KMS-11 (cell line): ENCODE measurements around the gene EFNA3.

Experiments
- H2AFZ ChIP-seq: fragments of 200-600 bp; sonication (generic); 2 replicates; pipeline ENCODE4 v1.6.1; 2016; ENCODE audit warnings: antibody characterized with exemption, mixed run types, low read depth
- H3K27ac ChIP-seq: fragments of 200-600 bp; sonication (generic); 2 replicates; pipeline ENCODE4 v1.6.1; 2016; ENCODE audit warnings: mild to moderate bottlenecking, mixed run types
- H3K27me3 ChIP-seq: fragments of 200-600 bp; sonication (generic); 2 replicates; pipeline ENCODE4 v1.6.1; 2017; ENCODE audit warnings: mild to moderate bottlenecking, low read depth, mixed run types, moderate library complexity; ENCODE audit not compliant: insufficient read depth
- H3K36me3 ChIP-seq: fragments of 200-600 bp; sonication (generic); 2 replicates; pipeline ENCODE4 v1.6.1; 2017; ENCODE audit warnings: mild to moderate bottlenecking, mixed run types; ENCODE audit not compliant: insufficient read depth
- H3K4me1 ChIP-seq: fragments of 200-600 bp; sonication (generic); 2 replicates; pipeline ENCODE4 v1.6.1; 2016; ENCODE audit warnings: mild to moderate bottlenecking, low read depth, mixed run types; ENCODE audit not compliant: poor library complexity, severe bottlenecking
- H3K4me2 ChIP-seq: fragments of 200-600 bp; sonication (generic); 2 replicates; pipeline ENCODE4 v1.7.0; 2016; ENCODE audit warnings: mild to moderate bottlenecking, mixed run types
- H3K4me3 ChIP-seq: fragments of 200-600 bp; sonication (generic); IDR thresholded peaks from 2 replicates; pipeline ENCODE4 v1.6.1; 2017; ENCODE audit warnings: low read depth, low read length, mixed read lengths; ENCODE audit not compliant: insufficient read depth
- H3K79me2 ChIP-seq: fragments of 200-600 bp; sonication (generic); 2 replicates; pipeline ENCODE4 v1.6.1; 2016; ENCODE audit warnings: low read depth, mixed run types; ENCODE audit not compliant: insufficient read depth
- H3K9ac ChIP-seq: fragments of 200-600 bp; sonication (generic); 2 replicates; pipeline ENCODE4 v1.6.1; 2016; ENCODE audit warnings: mild to moderate bottlenecking, mixed run types
- H4K20me1 ChIP-seq: fragments of 200-600 bp; sonication (generic); 2 replicates; pipeline ENCODE4 v1.6.1; 2016; ENCODE audit warnings: mild to moderate bottlenecking, mixed run types; ENCODE audit not compliant: insufficient read depth
- TF ChIP-seq, protein P1 (sequence below): fragments of 200-600 bp; sonication (generic); conservative IDR thresholded peaks from 2 replicates; pipeline ENCODE4 v1.6.1; 2017; ENCODE audit warnings: low read depth, mild to moderate bottlenecking, antibody characterized with exemption, low read length, moderate library complexity, mixed read lengths

EFNA3 gene, protein sequence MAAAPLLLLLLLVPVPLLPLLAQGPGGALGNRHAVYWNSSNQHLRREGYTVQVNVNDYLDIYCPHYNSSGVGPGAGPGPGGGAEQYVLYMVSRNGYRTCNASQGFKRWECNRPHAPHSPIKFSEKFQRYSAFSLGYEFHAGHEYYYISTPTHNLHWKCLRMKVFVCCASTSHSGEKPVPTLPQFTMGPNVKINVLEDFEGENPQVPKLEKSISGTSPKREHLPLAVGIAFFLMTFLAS

DNA sequence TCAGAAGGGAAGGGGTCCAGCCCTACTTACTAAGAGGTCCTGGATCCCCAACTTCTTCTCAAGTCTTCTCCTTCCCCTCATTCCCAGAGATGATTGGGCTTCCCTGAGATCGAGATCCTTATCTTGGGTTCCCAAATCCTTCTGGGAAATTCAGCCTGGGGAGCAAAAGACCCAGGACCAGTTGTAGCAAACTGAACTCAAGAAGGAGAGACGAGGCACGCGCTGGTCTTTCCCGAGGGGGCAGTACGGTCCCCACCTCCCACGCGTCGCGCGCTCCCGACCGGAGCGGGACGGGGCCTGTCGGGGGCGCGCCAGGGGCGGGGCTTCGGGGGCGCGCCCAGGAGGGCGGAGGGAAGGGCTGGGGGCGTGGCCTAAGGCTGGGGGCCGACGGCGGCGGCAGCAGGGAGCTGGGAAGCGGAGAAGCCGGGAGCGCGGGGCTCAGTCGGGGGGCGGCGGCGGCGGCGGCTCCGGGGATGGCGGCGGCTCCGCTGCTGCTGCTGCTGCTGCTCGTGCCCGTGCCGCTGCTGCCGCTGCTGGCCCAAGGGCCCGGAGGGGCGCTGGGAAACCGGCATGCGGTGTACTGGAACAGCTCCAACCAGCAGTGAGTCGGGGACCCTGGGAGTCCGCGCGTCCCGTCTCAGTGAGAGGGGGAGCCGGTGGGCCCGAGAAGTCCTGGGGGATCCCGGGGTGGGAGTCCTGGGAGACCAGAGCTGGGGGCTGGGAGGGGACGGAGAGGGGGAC, at the start of gene EFNA3:
Gene EFNA3 (plus strand): TSS at position 369 of the 741 bp plus-strand sequence. CDS start 105 bp downstream, at position 474.
- peak within 1 kb of the TSS; percentile 77 for H3K4me2 ChIP-seq
- H3K4me3 ChIP-seq = no peak within 1 kb of the TSS
- H3K27ac ChIP-seq = no peak within 1 kb of the TSS
- no peaks in the 10 kb centered on the region for H4K20me1 ChIP-seq
- TF ChIP-seq, protein P1, sequence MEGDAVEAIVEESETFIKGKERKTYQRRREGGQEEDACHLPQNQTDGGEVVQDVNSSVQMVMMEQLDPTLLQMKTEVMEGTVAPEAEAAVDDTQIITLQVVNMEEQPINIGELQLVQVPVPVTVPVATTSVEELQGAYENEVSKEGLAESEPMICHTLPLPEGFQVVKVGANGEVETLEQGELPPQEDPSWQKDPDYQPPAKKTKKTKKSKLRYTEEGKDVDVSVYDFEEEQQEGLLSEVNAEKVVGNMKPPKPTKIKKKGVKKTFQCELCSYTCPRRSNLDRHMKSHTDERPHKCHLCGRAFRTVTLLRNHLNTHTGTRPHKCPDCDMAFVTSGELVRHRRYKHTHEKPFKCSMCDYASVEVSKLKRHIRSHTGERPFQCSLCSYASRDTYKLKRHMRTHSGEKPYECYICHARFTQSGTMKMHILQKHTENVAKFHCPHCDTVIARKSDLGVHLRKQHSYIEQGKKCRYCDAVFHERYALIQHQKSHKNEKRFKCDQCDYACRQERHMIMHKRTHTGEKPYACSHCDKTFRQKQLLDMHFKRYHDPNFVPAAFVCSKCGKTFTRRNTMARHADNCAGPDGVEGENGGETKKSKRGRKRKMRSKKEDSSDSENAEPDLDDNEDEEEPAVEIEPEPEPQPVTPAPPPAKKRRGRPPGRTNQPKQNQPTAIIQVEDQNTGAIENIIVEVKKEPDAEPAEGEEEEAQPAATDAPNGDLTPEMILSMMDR = no peak
- peaks cover 66% of the 10 kb centered on the region for H3K4me1 ChIP-seq
- H3K9ac ChIP-seq = no peak within 1 kb of the TSS; the same call in 1 of the 2 replicates
- peak within 1 kb of the TSS; percentile 53 for H2AFZ ChIP-seq
- H3K36me3 ChIP-seq = no peaks in the 10 kb centered on the region
- peaks cover 63% of the 10 kb centered on the region for H3K27me3 ChIP-seq
- no peaks in the 10 kb centered on the region for H3K79me2 ChIP-seq

DNA sequence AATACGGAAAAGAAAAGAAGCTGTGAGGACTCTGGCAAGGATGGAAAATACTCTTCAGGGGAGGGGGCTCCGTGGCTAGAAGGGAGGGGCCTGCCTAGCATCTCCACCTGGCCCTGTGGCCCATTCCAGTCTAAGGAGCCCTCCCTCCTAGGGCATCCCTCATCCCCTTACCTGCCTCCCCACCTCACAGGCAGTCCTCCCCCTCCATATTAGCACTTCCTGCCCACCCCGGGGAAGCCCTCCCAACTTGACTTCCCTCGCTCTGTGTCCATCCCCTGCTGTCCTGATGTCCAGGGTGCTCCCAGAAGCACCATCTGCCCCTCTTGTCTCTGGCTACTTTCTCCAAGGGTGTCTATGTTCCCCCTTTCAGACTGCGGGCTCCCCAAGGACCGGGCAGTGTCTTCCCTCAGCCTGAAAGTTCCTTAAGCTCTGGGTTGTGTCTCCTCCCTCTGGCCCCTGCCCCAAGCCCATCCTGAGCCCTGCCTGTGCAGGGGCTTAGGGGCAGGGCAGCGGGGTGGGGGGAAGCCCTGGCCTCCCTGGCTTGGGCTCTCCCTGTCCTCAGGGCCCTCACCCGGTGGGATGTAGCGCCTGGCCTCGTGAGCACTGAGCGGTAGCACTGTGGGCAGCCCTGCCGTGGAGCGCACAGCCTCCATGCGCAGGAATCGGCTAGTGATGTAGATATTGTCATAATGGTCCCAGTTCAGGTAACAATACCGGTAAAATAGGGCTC, 49.0 kb upstream of the EFNA3 start:
- Histone ChIP-seq H4K20me1 (no peaks in the 10 kb centered on the region), H3K36me3 (no peaks in the 10 kb centered on the region), H2AFZ (no peak overlapping the region), H3K9ac (no peak overlapping the region), H3K27me3 (peaks cover 39% of the 10 kb centered on the region; the same call in 1 of the 2 replicates), H3K4me3 (no peak overlapping the region), H3K79me2 (no peaks in the 10 kb centered on the region), H3K27ac (no peak overlapping the region), H3K4me2 (no peak overlapping the region), H3K4me1 (no peaks in the 10 kb centered on the region)
- TF ChIP-seq, protein P1 = no peak

DNA sequence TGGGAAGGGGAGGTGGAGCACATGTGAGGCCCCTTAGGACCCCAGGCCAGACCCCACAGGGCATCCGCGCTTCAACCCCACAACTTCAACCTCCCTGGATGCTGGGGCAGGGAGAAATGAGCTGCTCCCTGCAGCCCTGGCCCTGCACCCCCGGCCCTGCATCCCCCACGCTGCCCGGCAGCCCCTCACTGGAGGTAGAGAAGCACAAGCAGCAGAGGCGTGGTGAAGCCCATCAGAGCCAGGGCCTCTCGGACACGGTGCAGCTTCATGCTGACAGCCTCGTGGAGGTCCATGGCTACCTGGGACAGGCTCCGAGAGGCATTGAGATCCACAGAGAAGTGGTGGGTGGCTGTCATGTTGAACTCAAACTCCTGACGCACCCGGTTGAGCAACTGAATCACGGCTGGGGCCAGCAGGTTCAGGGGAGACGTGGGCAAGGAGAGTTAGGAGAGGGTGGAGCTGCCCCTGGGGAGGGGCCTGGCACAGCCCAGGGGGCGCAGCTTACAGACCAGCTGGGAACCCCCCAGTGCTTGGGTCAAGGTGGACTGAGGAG, 48.3 kb upstream of the EFNA3 start:
- H3K27ac ChIP-seq = no peak overlapping the region

DNA sequence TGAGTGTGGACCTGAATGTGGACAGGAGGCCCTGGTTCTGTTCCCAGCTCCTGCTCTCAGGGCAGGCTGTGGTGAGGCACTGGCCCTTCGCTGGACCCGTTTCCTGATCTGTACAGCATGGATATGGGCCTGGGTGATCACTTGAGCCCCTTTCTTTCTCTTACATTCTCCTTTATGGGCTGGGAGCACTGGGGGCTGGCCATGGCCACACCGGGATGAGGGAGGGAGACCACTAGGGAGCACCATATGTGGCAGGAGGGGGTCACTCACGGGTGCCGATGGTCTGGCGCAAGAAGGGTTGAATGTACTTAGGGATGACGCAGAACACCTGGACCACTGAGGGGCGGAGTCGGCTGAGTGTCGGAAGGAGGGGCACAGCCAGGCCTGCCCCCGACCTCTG, 47.7 kb upstream of the EFNA3 start:
- TF ChIP-seq, protein P1 = no peak

More for the DNA sequence above, 48.3 kb upstream of the EFNA3 start:
- Histone ChIP-seq H3K4me3 (no peak overlapping the region), H3K27me3 (peaks cover 41% of the 10 kb centered on the region; the same call in 1 of the 2 replicates), H2AFZ (no peak overlapping the region), H3K9ac (no peak overlapping the region), H3K79me2 (no peaks in the 10 kb centered on the region), H3K4me2 (no peak overlapping the region), H4K20me1 (no peaks in the 10 kb centered on the region), H3K4me1 (no peaks in the 10 kb centered on the region), H3K36me3 (no peaks in the 10 kb centered on the region)
- TF ChIP-seq, protein P1 = no peak

More for the DNA sequence above, 47.7 kb upstream of the EFNA3 start:
- Histone ChIP-seq H3K4me1 (no peaks in the 10 kb centered on the region), H2AFZ (no peak overlapping the region), H3K36me3 (no peaks in the 10 kb centered on the region), H3K9ac (no peak overlapping the region), H4K20me1 (no peaks in the 10 kb centered on the region), H3K27ac (no peak overlapping the region), H3K79me2 (no peaks in the 10 kb centered on the region), H3K4me2 (no peak overlapping the region), H3K4me3 (no peak overlapping the region), H3K27me3 (peaks cover 41% of the 10 kb centered on the region; the same call in 1 of the 2 replicates)
